SK-N-SH (cell line): Measurements from ENCODE around the gene MPC1. TPM values are rescaled to one million over a fixed set of nuclear protein-coding genes. Genes with fewer than 3 reads are reported as not detected.
A peak's percentile ranks its signal among the peaks of the same experiment; 100 is the strongest.

Experiments
- CTCF ChIA-PET: fragments of 300-600, 350-600 bp; formaldehyde crosslinking; extraction: SDS; loops from one replicate; lab custom pipeline; 2021; lab: Yijun Ruan, JAX
- POLR2A ChIA-PET: fragments of 350-600 bp; sonication (Branson Sonifier 250); formaldehyde crosslinking; extraction: SDS; loops from one replicate; lab custom pipeline; 2020; ENCODE audit warnings: antibody characterized with exemption, inconsistent platforms; lab: Yijun Ruan, JAX
- DNase-seq: peaks from one replicate; pipeline ENCODE4 v3.0.0; 2012
- H2AFZ ChIP-seq: fragments of 200-600 bp; sonication (generic); 2 replicates; pipeline ENCODE4 v1.8.1; 2016; ENCODE audit warnings: antibody characterized with exemption, mild to moderate bottlenecking, low read depth
- H3F3A ChIP-seq: fragments of 200-600 bp; sonication (generic); replicated peaks from 2 replicates; pipeline ENCODE3; 2016; ENCODE audit warnings: antibody characterized with exemption, mild to moderate bottlenecking; ENCODE audit not compliant: insufficient read depth
- H3K27ac ChIP-seq, 2 experiments: fragments of 200-500 bp in 1 of 2; fragments of 200-600 bp in 1 of 2; sonication (Bioruptor generic) in 1 of 2; sonication (generic), shearing (Covaris generic) in 1 of 2; 2 replicates each; pipeline versions ENCODE4 v1.5.1 to v1.6.1; 2014 to 2016; ENCODE audit warnings: low read depth in 2 of 2, inconsistent platforms in 1 of 2, low read length in 1 of 2, mild to moderate bottlenecking in 1 of 2, mixed read lengths in 1 of 2
- H3K27me3 ChIP-seq: fragments of 200-600 bp; sonication (generic), shearing (Covaris generic); 2 replicates; pipeline ENCODE4 v1.6.1; 2016; ENCODE audit warnings: mixed run types; ENCODE audit not compliant: insufficient read depth
- H3K36me3 ChIP-seq, 2 experiments: fragments of 200-500 bp in 1 of 2; fragments of 200-600 bp in 1 of 2; sonication (Bioruptor generic) in 1 of 2; sonication (generic) in 1 of 2; replicated peaks in 1 of 2; 2 replicates each; pipeline versions ENCODE3 to v1.5.1; 2014 to 2016; ENCODE audit warnings: low read length in 1 of 2, mild to moderate bottlenecking in 1 of 2; ENCODE audit not compliant: insufficient read depth in 2 of 2, control insufficient read depth in 1 of 2
- H3K4me1 ChIP-seq, 2 experiments: fragments of 200-500 bp in 1 of 2; fragments of 200-600 bp in 1 of 2; sonication (Bioruptor generic) in 1 of 2; sonication (generic), shearing (Covaris generic) in 1 of 2; 2 replicates each; pipeline versions ENCODE4 v1.5.1 to v1.6.1; 2014 to 2016; ENCODE audit warnings: low read depth in 1 of 2, low read length in 1 of 2, mixed run types in 1 of 2; ENCODE audit not compliant: insufficient read depth in 2 of 2, control insufficient read depth in 1 of 2
- H3K4me2 ChIP-seq: fragments of 200-600 bp; sonication (generic), shearing (Covaris generic); 2 replicates; pipeline ENCODE4 v1.6.1; 2017; ENCODE audit warnings: mixed run types
- H3K4me3 ChIP-seq, 2 experiments: fragments of 200-500 bp in 1 of 2; fragments of 200-600 bp in 1 of 2; sonication (Bioruptor generic) in 1 of 2; sonication (generic), shearing (Covaris generic) in 1 of 2; 2 replicates each; pipeline versions ENCODE4 v1.5.1 to v1.8.1; 2014 to 2016; ENCODE audit warnings: low read depth in 2 of 2, inconsistent platforms in 1 of 2, low read length in 1 of 2, mild to moderate bottlenecking in 1 of 2, mixed read lengths in 1 of 2, moderate library complexity in 1 of 2
- H3K79me2 ChIP-seq: fragments of 200-600 bp; sonication (generic); 2 replicates; pipeline ENCODE4 v1.8.1; 2017; ENCODE audit warnings: mild to moderate bottlenecking; ENCODE audit not compliant: insufficient read depth
- H3K9ac ChIP-seq: fragments of 200-600 bp; sonication (generic); 2 replicates; pipeline ENCODE4 v1.6.1; 2017; ENCODE audit warnings: mixed run types
- H3K9me2 ChIP-seq: fragments of 200-600 bp; sonication (generic); 2 replicates; pipeline ENCODE4 v1.6.1; 2017; ENCODE audit warnings: mixed run types
- H3K9me3 ChIP-seq: fragments of 200-600 bp; sonication (generic); 2 replicates; pipeline ENCODE4 v1.6.1; 2017; ENCODE audit warnings: mixed run types, mild to moderate bottlenecking, moderate library complexity
- H4K20me1 ChIP-seq: fragments of 200-600 bp; sonication (generic); 2 replicates; pipeline ENCODE4 v1.6.1; 2017; ENCODE audit warnings: mild to moderate bottlenecking, mixed run types; ENCODE audit not compliant: insufficient read depth
- CHD2 ChIP-seq: fragments of 150-350 bp; IDR thresholded peaks from 2 replicates; pipeline ENCODE4 v1.6.1; 2018; ENCODE audit warnings: low read length; ENCODE audit not compliant: partially characterized antibody
- EP300 ChIP-seq, 2 experiments: IDR thresholded peaks; 2 replicates each; pipeline versions ENCODE4 v1.4.0 to v1.6.1; 2012; ENCODE audit warnings: borderline replicate concordance in 1 of 2, low read depth in 1 of 2, low read length in 1 of 2
- FOXM1 ChIP-seq: IDR thresholded peaks from 2 replicates; pipeline ENCODE4 v1.4.0; 2012; ENCODE audit warnings: low read depth, mild to moderate bottlenecking
- GABPA ChIP-seq: IDR thresholded peaks from 2 replicates; pipeline ENCODE4 v1.4.0; 2012; ENCODE audit warnings: low read depth, mild to moderate bottlenecking
- GATA2 ChIP-seq: sonication (generic); formaldehyde crosslinking; IDR thresholded peaks from 2 replicates; pipeline ENCODE4 v1.5.0; 2020; ENCODE audit warnings: mild to moderate bottlenecking, missing genetic modification reagents
- IRF3 ChIP-seq: fragments of 150-350 bp; IDR thresholded peaks from 2 replicates; pipeline ENCODE4 v1.6.1; 2016; ENCODE audit warnings: mild to moderate bottlenecking, low read depth, low read length
- MEF2A ChIP-seq: IDR thresholded peaks from 2 replicates; pipeline ENCODE4 v1.4.0; 2012; ENCODE audit warnings: low read depth, borderline replicate concordance
- NFIC ChIP-seq: IDR thresholded peaks from 2 replicates; pipeline ENCODE4 v1.4.0; 2012; ENCODE audit warnings: borderline replicate concordance
- RFX5 ChIP-seq: IDR thresholded peaks from 2 replicates; pipeline ENCODE4 v1.6.1; 2012; ENCODE audit warnings: mild to moderate bottlenecking, improper control_type of control experiment, low read length
- SMC3 ChIP-seq: IDR thresholded peaks from 2 replicates; pipeline ENCODE4 v1.6.1; 2012; ENCODE audit warnings: low read depth, low read length, improper control_type of control experiment
- TCF12 ChIP-seq: IDR thresholded peaks from 2 replicates; pipeline ENCODE4 v1.4.0; 2012
- TEAD4 ChIP-seq: IDR thresholded peaks from 2 replicates; pipeline ENCODE4 v1.4.0; 2012; ENCODE audit warnings: mild to moderate bottlenecking, borderline replicate concordance; ENCODE audit not compliant: insufficient read depth
- YY1 ChIP-seq: IDR thresholded peaks from 2 replicates; pipeline ENCODE4 v1.4.0; 2012; ENCODE audit warnings: low read depth, mild to moderate bottlenecking
- WGBS: methylation state at CpG from one replicate; pipeline ENCODE4 v1.1.6; 2017; ENCODE audit warnings: low lambda C conversion rate; 5-methylcytosine and 5-hydroxymethylcytosine counted together
- polyA plus RNA-seq, 3 experiments: library from polyadenylated mRNA; depleted of rRNA; stranded (reverse); fragments of >200 nt; gene quantifications; 2 replicates each; pipeline ENCODE4 v1.2.3, GENCODE V29; 2012

MPC1 gene
- polyA plus RNA-seq, 1 of the 3 experiments (the other 2 are of a cell fraction): 13.6 TPM

- no peaks in the 10 kb centered on the region for H3K27me3 ChIP-seq
- H3K79me2 ChIP-seq: peaks cover 15% of the 10 kb centered on the region
- no peak for DNase-seq
- ChIA-PET POLR2A (no interaction called here), CTCF (interaction anchor here (1.2 to 1.4 kb wide), 3 partner anchors 10 to 77 kb away, joined by 3 to 10 read pairs (median 3); partner anchors contain the start of gene PRR18)
- H3K4me1 ChIP-seq: peaks cover 0 to 3% of the 10 kb centered on the region in 2 experiments; a peak in 2 of 4 replicates
- no peak overlapping the region for H2AFZ ChIP-seq
- no peaks in the 10 kb centered on the region for H3K9me2 ChIP-seq
- H3K27ac ChIP-seq: no peak overlapping the region
- peaks cover 9% of the 10 kb centered on the region for H4K20me1 ChIP-seq
- peaks cover 5% of the 10 kb centered on the region for H3F3A ChIP-seq
- H3K36me3 ChIP-seq: peaks cover 55 to 66% of the 10 kb centered on the region in 2 experiments
- WGBS: 93% methylated on average over 5 of the region's 5 CpGs
- no peaks in the 10 kb centered on the region for H3K9me3 ChIP-seq
- no peak overlapping the region for H3K4me2 ChIP-seq
- TF ChIP-seq EP300 (IDR thresholded peaks at IDR 0.05; ENCODE audit: borderline replicate concordance in 1 of 2, low read depth in 1 of 2, low read length in 1 of 2) (no peak), SMC3 (no peak), CHD2 (no peak), NFIC (no peak), RFX5 (no peak), GABPA (no peak), IRF3 (no peak), TCF12 (no peak), YY1 (no peak), MEF2A (no peak), GATA2 (no peak), FOXM1 (no peak), TEAD4 (no peak)
- H3K9ac ChIP-seq: no peak overlapping the region
- H3K4me3 ChIP-seq: no peak overlapping the region
Observed at GRCh38 chr6:166323395-166323794, 59.3 kb downstream of the MPC1 start.

GRCh38 chr6:166318649-166319600 is 63.8 kb downstream of the MPC1 start:
- no peaks in the 10 kb centered on the region for H3K9me3 ChIP-seq
- no peak overlapping the region for H2AFZ ChIP-seq
- peaks cover 0 to 3% of the 10 kb centered on the region in 2 experiments; a peak in 2 of 4 replicates for H3K4me1 ChIP-seq
- no peak overlapping the region for H3K4me3 ChIP-seq
- no peak overlapping the region for H3K4me2 ChIP-seq
- ChIA-PET CTCF (interaction anchor here (0.9 to 2.3 kb wide), 5 partner anchors 9 to 82 kb away, joined by 3 to 7 read pairs (median 4); no protein-coding TSS in a partner anchor), POLR2A (no interaction called here)
- no peaks in the 10 kb centered on the region for H4K20me1 ChIP-seq
- no peak overlapping the region for H3K27ac ChIP-seq
- peak; percentile 35 for DNase-seq
- no peaks in the 10 kb centered on the region for H3K79me2 ChIP-seq
- no peaks in the 10 kb centered on the region for H3K9me2 ChIP-seq
- 90% methylated on average over 18 of the region's 18 CpGs for WGBS
- TF ChIP-seq EP300 (IDR thresholded peaks at IDR 0.05; ENCODE audit: borderline replicate concordance in 1 of 2, low read depth in 1 of 2, low read length in 1 of 2) (no peak), RFX5 (0 out of 2 replicates have a peak, but pooled peaks have one; percentile 46)
- H3K36me3 ChIP-seq: peaks cover 30 to 31% of the 10 kb centered on the region in 2 experiments
- H3K9ac ChIP-seq: no peak overlapping the region
- peaks cover 5% of the 10 kb centered on the region for H3F3A ChIP-seq
- H3K27me3 ChIP-seq: no peaks in the 10 kb centered on the region
